Stomach (tissue), 9 donors: ENCODE results near the gene PDP2. TPM values are rescaled to one million over a fixed set of nuclear protein-coding genes. Genes with fewer than 3 reads are reported as not detected.

Experiments
- DNase-seq, 2 donors: peaks; one replicate each; pipeline versions ENCODE4 v3.0.0 to v3.0.0-alpha.2; 2013 to 2019
- H3K27ac ChIP-seq, 5 donors: fragments of 200-600 bp in 4 of 5; sonication (generic) in 4 of 5; one replicate each; pipeline ENCODE4 v1.5.1; 2013 to 2019; ENCODE audit warnings: mild to moderate bottlenecking in 1 of 5, moderate library complexity in 1 of 5
- H3K27me3 ChIP-seq, 3 donors: fragments of 200-600 bp; sonication (generic); one replicate each; pipeline ENCODE4 v1.5.1; 2017 to 2019; ENCODE audit warnings: mixed run types in 1 of 3
- H3K36me3 ChIP-seq, 4 donors: fragments of 200-600 bp; sonication (generic); 1 replicate in 3 of 4; 2 replicates in 1 of 4; pipeline ENCODE4 v1.5.1; 2016 to 2019
- H3K4me1 ChIP-seq, 4 donors: fragments of 200-600 bp; sonication (generic); one replicate each; pipeline ENCODE4 v1.5.1; 2016 to 2019
- H3K4me3 ChIP-seq, 4 donors: fragments of 200-600 bp; sonication (generic) in 3 of 4; one replicate each; pipeline ENCODE4 v1.5.1; 2016 to 2019; ENCODE audit warnings: mild to moderate bottlenecking in 1 of 4
- H3K9me3 ChIP-seq, 4 donors: fragments of 200-600 bp; sonication (generic); one replicate each; pipeline ENCODE4 v1.5.1; 2016 to 2019
- EP300 ChIP-seq: sonication (generic); formaldehyde crosslinking; IDR thresholded peaks from one replicate; pipeline ENCODE4 v1.6.1; 2017; ENCODE audit warnings: antibody characterized with exemption
- POLR2A ChIP-seq, 4 donors: fragments of 450-650 bp; IDR thresholded peaks; one replicate each; pipeline ENCODE4 v1.6.1; 2016; ENCODE audit warnings: antibody characterized with exemption in 4 of 4, control low read depth in 2 of 4, mild to moderate bottlenecking in 1 of 4, moderate library complexity in 1 of 4
- POLR2AphosphoS5 ChIP-seq, 3 donors: sonication (generic); formaldehyde crosslinking; IDR thresholded peaks; one replicate each; pipeline ENCODE4 v1.6.1; 2016; ENCODE audit warnings: antibody characterized with exemption in 3 of 3
- WGBS, 5 donors: extraction: QIAGEN DNeasy Blood & Tissue Kit in 3 of 5; methylation state at CpG; one replicate each; pipeline versions ENCODE4 v1.1.5 to v1.1.7; 2013 to 2018; 5-methylcytosine and 5-hydroxymethylcytosine counted together
- intact Hi-C: fragments of 100-400 bp; cut with DNase I; formaldehyde crosslinking; loops from one replicate; pipeline ENCODE4 v1.15.1; 2023; ENCODE audit warnings: low total_unique reads
- polyA plus RNA-seq, 3 donors: library from polyadenylated mRNA; stranded (reverse); fragments of 200-250 nt; gene quantifications; one replicate each; pipeline ENCODE4 v1.2.3, GENCODE V29; 2013
- total RNA-seq, 5 donors: library from RNA; depleted of rRNA; stranded (reverse); fragments of >200 nt; gene quantifications; one replicate each; pipeline versions ENCODE4 v1.1.0 to v1.2.3, GENCODE V29; 2014 to 2016
- TF ChIP-seq, protein P1 (sequence below), 7 experiments: fragments of 450-650 bp in 4 of 7; fragments of 200-600 bp in 3 of 7; sonication (generic) in 3 of 7; IDR thresholded peaks; one replicate each; pipeline ENCODE4 v1.5.1; 2016 to 2019; ENCODE audit warnings: antibody characterized with exemption in 7 of 7, control low read depth in 2 of 7, mild to moderate bottlenecking in 1 of 7
- donor health status: healthy with polysubstance abuse.
- donor health status: Bipolar disorder and iron deficiency.
- donor health status: healthy.

Gene PDP2
- total and polyA plus RNA-seq, 8 donors, result 1.6 to 96.9 (median 5.0) TPM

DNA sequence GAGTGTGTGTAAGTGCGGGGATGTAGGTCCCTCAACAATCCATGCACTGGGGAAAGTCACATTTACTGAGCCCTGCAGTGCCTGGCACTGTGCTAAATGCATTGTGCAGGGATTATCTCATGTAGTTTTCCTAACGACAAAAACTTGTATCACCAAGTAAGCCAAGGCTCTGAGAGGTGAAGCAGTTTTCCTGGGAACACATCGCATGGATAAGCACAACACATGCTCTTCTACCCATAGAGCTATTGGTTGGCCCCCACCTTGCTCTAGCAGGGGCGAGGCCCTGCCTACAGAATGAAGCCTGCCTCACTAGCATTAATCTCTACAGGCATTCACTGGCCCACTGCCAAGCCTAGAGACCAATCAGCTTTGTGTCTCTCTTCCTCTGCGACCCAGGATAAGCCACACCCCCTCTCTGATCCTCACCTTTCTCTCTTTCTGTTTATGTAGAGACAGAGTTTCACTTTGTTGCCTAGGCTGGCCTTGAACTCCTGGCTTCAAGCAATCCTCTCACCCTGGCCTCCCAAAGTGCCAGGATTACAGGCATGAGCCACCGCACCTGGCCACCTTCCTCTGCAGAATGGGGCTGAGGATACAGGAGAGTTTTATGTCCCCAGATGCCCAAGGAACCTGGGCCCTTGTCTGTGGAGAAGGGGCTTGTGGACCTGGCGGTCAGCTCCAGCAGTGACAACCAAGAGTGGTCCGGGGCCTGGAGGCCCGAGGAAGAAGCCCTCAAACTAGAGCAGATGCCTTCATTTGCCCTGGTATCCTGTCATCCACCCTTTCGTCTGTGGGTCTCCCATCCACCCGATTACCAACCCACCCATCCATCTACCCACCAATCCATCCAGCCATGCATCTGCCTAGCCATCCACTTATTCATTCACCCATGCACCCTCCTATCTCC is 25.6 kb downstream of the PDP2 start:
- no peaks in the 10 kb centered on the region for H3K36me3 ChIP-seq
- H3K27me3 ChIP-seq, result no peaks in the 10 kb centered on the region
- peak overlapping the region; percentile 9 to 88 (median 59) for H3K27ac ChIP-seq
- DNase-seq, result peak; percentile 86 to 95
- intact Hi-C loops, result no loop called here
- H3K4me3 ChIP-seq, result no peak overlapping the region
- H3K4me1 ChIP-seq, result peaks cover 33 to 57% (median 43%) of the 10 kb centered on the region in 4 donors
- no peaks in the 10 kb centered on the region for H3K9me3 ChIP-seq
- TF ChIP-seq POLR2A (IDR thresholded peaks at IDR 0.05) (no peak), POLR2AphosphoS5 (IDR thresholded peaks at IDR 0.05) (peak in 1 of 3 donors; percentile 23)
- WGBS, 5 donors, result 57 to 71% (median 60%) methylated on average over 11 of the region's 11 CpGs

DNA sequence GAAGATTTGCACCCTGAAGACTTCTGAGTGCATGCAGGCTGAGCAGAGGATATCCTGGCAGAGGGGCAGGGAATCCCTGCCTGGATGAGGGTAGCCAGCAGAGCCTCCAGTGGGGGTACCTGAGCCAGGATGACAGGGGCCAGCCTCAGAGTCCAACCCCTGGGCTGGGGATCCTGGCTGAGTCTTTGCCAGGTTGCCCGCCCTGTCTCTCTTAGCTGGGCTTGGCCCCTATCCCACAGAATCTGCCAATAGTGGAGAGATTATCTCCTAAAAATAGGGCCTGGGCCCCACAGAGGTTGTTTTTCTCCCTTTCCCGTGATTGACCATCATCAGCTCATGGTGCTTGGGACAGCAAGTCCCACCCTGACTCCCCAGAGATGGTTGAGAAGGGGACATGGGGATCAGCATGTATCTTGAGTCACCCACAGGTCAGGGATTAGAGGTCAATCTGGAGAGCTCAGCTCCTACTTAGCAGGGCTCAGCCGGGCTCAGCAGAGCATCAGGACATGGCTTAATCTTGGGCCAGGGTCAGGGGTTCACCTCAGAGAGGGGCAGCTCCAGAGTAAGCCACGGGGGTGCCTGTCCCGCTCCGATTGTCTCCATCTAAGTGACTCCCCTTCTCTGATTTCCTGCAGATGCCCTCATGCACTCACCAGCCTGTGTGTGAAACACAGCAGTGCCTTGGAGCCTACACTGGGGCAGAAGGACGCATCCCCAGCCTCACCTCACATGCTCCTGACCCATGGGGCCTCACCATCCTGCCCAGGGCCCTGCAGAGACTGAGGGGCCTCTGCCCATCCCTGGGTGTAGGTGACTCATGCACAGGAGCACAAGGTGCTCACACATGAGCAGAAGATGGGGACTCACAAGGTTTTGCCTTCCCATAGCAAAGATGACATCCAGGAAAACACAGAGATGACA is 26.9 kb downstream of the PDP2 start:
- Histone ChIP-seq H3K4me1 (peaks cover 26 to 44% (median 33%) of the 10 kb centered on the region in 4 donors), H3K4me3 (no peak overlapping the region), H3K36me3 (no peaks in the 10 kb centered on the region), H3K27ac (peak overlapping the region in 2 of 5 donors; percentile 67 to 88), H3K27me3 (no peaks in the 10 kb centered on the region), H3K9me3 (no peaks in the 10 kb centered on the region)
- intact Hi-C loops, result no loop called here
- WGBS, 5 donors, result 51 to 76% (median 65%) methylated on average over 3 to 7 of the region's 7 CpGs
- TF ChIP-seq, protein P1, sequence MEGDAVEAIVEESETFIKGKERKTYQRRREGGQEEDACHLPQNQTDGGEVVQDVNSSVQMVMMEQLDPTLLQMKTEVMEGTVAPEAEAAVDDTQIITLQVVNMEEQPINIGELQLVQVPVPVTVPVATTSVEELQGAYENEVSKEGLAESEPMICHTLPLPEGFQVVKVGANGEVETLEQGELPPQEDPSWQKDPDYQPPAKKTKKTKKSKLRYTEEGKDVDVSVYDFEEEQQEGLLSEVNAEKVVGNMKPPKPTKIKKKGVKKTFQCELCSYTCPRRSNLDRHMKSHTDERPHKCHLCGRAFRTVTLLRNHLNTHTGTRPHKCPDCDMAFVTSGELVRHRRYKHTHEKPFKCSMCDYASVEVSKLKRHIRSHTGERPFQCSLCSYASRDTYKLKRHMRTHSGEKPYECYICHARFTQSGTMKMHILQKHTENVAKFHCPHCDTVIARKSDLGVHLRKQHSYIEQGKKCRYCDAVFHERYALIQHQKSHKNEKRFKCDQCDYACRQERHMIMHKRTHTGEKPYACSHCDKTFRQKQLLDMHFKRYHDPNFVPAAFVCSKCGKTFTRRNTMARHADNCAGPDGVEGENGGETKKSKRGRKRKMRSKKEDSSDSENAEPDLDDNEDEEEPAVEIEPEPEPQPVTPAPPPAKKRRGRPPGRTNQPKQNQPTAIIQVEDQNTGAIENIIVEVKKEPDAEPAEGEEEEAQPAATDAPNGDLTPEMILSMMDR (IDR thresholded peaks at IDR 0.05), result no peak
- no peak for TF ChIP-seq POLR2AphosphoS5 (IDR thresholded peaks at IDR 0.05)
- TF ChIP-seq POLR2A (IDR thresholded peaks at IDR 0.05), result no peak
- no peak for TF ChIP-seq EP300
- no peak for DNase-seq

DNA sequence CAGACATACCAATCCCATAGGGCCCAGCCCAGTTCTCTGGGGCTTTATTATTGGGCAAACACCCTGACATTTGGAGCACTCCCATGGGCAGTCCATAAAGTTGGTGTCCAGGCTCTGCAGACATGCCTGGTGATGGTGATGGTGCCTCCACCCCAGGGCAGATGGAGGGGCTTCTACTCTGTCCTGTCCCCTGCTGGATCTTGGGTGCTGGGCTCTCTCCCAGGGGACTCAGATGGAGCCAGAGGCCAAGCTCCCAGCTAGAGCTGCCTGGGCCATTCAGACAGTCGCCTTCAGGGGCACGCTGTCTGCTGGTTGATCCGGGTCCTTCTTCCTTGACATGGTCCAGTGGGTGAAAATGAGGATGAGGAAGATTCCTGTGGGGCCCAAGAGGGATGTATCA is 27.8 kb downstream of the PDP2 start:
- no peaks in the 10 kb centered on the region for H3K27me3 ChIP-seq
- intact Hi-C loops, result no loop called here
- no peaks in the 10 kb centered on the region for H3K36me3 ChIP-seq
- H3K9me3 ChIP-seq, result no peaks in the 10 kb centered on the region
- DNase-seq, result no peak
- TF ChIP-seq POLR2A (IDR thresholded peaks at IDR 0.05) (no peak), POLR2AphosphoS5 (IDR thresholded peaks at IDR 0.05) (no peak), EP300 (no peak)
- TF ChIP-seq, protein P1 (IDR thresholded peaks at IDR 0.05), result no peak
- peaks cover 25 to 35% (median 29%) of the 10 kb centered on the region in 4 donors for H3K4me1 ChIP-seq
- H3K27ac ChIP-seq, result no peak overlapping the region
- no peak overlapping the region for H3K4me3 ChIP-seq
- 91 to 100% (median 91%) methylated on average over 3 of the region's 3 CpGs for WGBS, 5 donors

DNA sequence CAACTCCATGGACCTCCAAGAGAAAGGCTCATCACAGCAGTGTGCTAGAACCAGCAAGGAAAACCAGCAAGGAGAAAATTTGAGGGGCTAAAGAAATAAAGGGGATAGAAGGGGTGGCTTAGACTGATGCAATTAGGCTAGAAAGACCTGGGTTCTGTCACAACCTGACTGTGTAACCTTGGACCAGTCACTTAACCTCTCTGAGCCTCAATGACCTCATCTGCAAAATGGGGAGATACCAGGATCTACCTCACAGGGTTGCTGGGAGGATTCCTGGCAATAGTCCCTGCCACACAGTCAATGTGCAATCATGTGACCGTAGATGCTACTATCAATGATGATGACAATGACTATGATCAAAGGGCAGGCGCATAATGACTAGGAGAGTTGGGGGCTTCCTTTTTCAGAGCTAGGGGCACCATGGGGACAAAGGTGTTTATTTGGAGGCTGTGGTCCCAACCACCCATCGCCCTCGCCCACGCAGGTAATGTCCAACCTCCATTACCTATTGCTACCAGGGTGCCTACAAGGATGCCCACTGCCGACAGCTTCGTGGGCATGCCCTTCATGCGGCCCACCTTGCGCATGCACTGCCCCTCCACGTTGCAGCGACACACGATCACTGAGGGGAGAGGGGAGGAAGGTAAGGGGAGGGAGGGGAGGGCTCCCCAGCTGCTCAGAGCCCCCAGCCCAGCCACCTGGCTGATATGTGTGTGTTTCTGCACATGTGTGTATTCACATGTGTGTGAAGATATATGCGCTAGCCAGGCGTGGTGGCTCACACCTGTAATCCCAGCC is 28.6 kb downstream of the PDP2 start:
- 89 to 94% (median 90%) methylated on average over 14 of the region's 14 CpGs for WGBS, 5 donors
- no peak overlapping the region for H3K4me3 ChIP-seq
- no peaks in the 10 kb centered on the region for H3K9me3 ChIP-seq
- intact Hi-C loops, result no loop called here
- no peak overlapping the region for H3K27ac ChIP-seq
- no peak for TF ChIP-seq EP300
- no peak for TF ChIP-seq POLR2AphosphoS5 (IDR thresholded peaks at IDR 0.05)
- TF ChIP-seq POLR2A (IDR thresholded peaks at IDR 0.05), result no peak
- TF ChIP-seq, protein P1 (IDR thresholded peaks at IDR 0.05), result no peak
- peaks cover 19 to 26% (median 21%) of the 10 kb centered on the region in 4 donors for H3K4me1 ChIP-seq
- no peak for DNase-seq
- H3K36me3 ChIP-seq, result no peaks in the 10 kb centered on the region
- H3K27me3 ChIP-seq, result no peaks in the 10 kb centered on the region
